Measurements from ENCODE around the gene GPR18. TPM values are rescaled to one million over a fixed set of nuclear protein-coding genes. Genes with fewer than 3 reads are reported as not detected.

Gene GPR18
- total RNA-seq, 2 experiments from 2014 or later = 42.9 to 45.1 TPM

- Mint-ChIP-seq H3K36me3 (ENCODE audit: low read depth) (peaks cover 43% of the 10 kb centered on the region), H3K9me3 (no peaks in the 10 kb centered on the region), H3K27ac (peak overlapping the region; percentile 75), H3K27me3 (no peaks in the 10 kb centered on the region), H3K4me3 (peak overlapping the region; percentile 69), H3K4me1 (ENCODE audit: low read depth) (peaks cover 86% of the 10 kb centered on the region)
- peaks cover 5% of the 10 kb centered on the region for H3K36me3 ChIP-seq (ENCODE audit: insufficient read depth, low read length)
- H3K9me3 ChIP-seq (ENCODE audit: control insufficient read depth in 1 of 2, insufficient read depth in 1 of 2, low read length in 2 of 2) = no peaks in the 10 kb centered on the region
- H3K27ac ChIP-seq (ENCODE audit: low read depth in 1 of 2, low read length in 2 of 2) = peak overlapping the region in 1 of 2 donors; percentile 31
- ChIA-PET POLR2A (interaction anchor here (0.8 to 1.6 kb wide), 4 partner anchors 9 to 27 kb away, joined by 3 to 10 read pairs (median 5); partner anchors contain the start of gene UBAC2), CTCF (interaction anchor here (1.1 to 1.8 kb wide), 2 partner anchors 23 to 30 kb away, joined by 5 read pairs; partner anchors contain the start of gene GPR18)
- ATAC-seq (ENCODE audit: poor library complexity) (no peak), DNase-seq (peak in 2 of 14 experiments; percentile 61 to 73)
- no peak for TF ChIP-seq CTCF (IDR thresholded peaks at IDR 0.05)
- intact Hi-C loops (cut with DNase I, micrococcal nuclease) = no loop called here
- no peaks in the 10 kb centered on the region for H3K27me3 ChIP-seq (ENCODE audit: control insufficient read depth in 1 of 2, insufficient read depth in 2 of 2, low read length in 2 of 2)
- H3K4me3 ChIP-seq (ENCODE audit: low read length) = no peak overlapping the region
- H3K4me1 ChIP-seq (ENCODE audit: insufficient read depth, low read length) = peaks cover 74% of the 10 kb centered on the region
These were observed 30.1 kb downstream of the GPR18 start for GRCh38 chr13:99227909-99228688.

- ATAC-seq (ENCODE audit: poor library complexity) (no peak), DNase-seq (no peak)
- ChIA-PET POLR2A (interaction anchor here (1.0 to 1.6 kb wide), 4 partner anchors 9 to 30 kb away, joined by 3 to 10 read pairs (median 5); partner anchors contain the start of gene UBAC2), CTCF (interaction anchor here (1.1 to 1.8 kb wide), 2 partner anchors 22 to 30 kb away, joined by 5 read pairs; partner anchors contain the start of gene GPR18)
- H3K27ac Mint-ChIP-seq = peak overlapping the region; percentile 59
- intact Hi-C loops (cut with DNase I, micrococcal nuclease) = no loop called here
- H3K4me3 ChIP-seq (ENCODE audit: low read length) = no peak overlapping the region
- no peaks in the 10 kb centered on the region for H3K9me3 ChIP-seq (ENCODE audit: control insufficient read depth in 1 of 2, insufficient read depth in 1 of 2, low read length in 2 of 2)
- H3K27me3 ChIP-seq (ENCODE audit: control insufficient read depth in 1 of 2, insufficient read depth in 2 of 2, low read length in 2 of 2) = no peaks in the 10 kb centered on the region
- peaks cover 71% of the 10 kb centered on the region for H3K4me1 ChIP-seq (ENCODE audit: insufficient read depth, low read length)
- H3K9me3 Mint-ChIP-seq = no peaks in the 10 kb centered on the region
- no peak for TF ChIP-seq CTCF (IDR thresholded peaks at IDR 0.05)
- peaks cover 5% of the 10 kb centered on the region for H3K36me3 ChIP-seq (ENCODE audit: insufficient read depth, low read length)
- H3K27ac ChIP-seq (ENCODE audit: low read depth in 1 of 2, low read length in 2 of 2) = no peak overlapping the region
- H3K36me3 Mint-ChIP-seq (ENCODE audit: low read depth) = peaks cover 49% of the 10 kb centered on the region
- H3K27me3 Mint-ChIP-seq = no peaks in the 10 kb centered on the region
- H3K4me1 Mint-ChIP-seq (ENCODE audit: low read depth) = peaks cover 90% of the 10 kb centered on the region
- H3K4me3 Mint-ChIP-seq = peak overlapping the region; percentile 17
These were observed 30.8 kb downstream of the GPR18 start for GRCh38 chr13:99227331-99227900.

GRCh38 chr13:99226513-99226912 lies 31.7 kb downstream of the GPR18 start:
- no peak for TF ChIP-seq CTCF (IDR thresholded peaks at IDR 0.05)
- H3K27ac ChIP-seq (ENCODE audit: low read depth in 1 of 2, low read length in 2 of 2) = no peak overlapping the region

More at GRCh38 chr13:99226513-99226912, 31.7 kb downstream of the GPR18 start:
- POLR2A ChIA-PET = interaction anchor here (1.0 kb wide), 1 partner anchor 30 kb away, joined by 3 read pairs; no protein-coding TSS in a partner anchor
- no peaks in the 10 kb centered on the region for H3K9me3 Mint-ChIP-seq
- H3K4me1 Mint-ChIP-seq (ENCODE audit: low read depth) = peaks cover 92% of the 10 kb centered on the region
- no peaks in the 10 kb centered on the region for H3K27me3 Mint-ChIP-seq
- intact Hi-C loops (cut with DNase I, micrococcal nuclease) = no loop called here
- no peaks in the 10 kb centered on the region for H3K9me3 ChIP-seq (ENCODE audit: control insufficient read depth in 1 of 2, insufficient read depth in 1 of 2, low read length in 2 of 2)
- peaks cover 51% of the 10 kb centered on the region for H3K36me3 Mint-ChIP-seq (ENCODE audit: low read depth)
- DNase-seq (no peak), ATAC-seq (ENCODE audit: poor library complexity) (no peak)
- H3K36me3 ChIP-seq (ENCODE audit: insufficient read depth, low read length) = peaks cover 12% of the 10 kb centered on the region
- no peak overlapping the region for H3K4me3 ChIP-seq (ENCODE audit: low read length)
- H3K27me3 ChIP-seq (ENCODE audit: control insufficient read depth in 1 of 2, insufficient read depth in 2 of 2, low read length in 2 of 2) = no peaks in the 10 kb centered on the region
- CTCF ChIA-PET = interaction anchor here (0.7 to 1.8 kb wide), 2 partner anchors 20 to 31 kb away, joined by 4 to 5 read pairs; partner anchors contain the start of gene GPR18
- H3K4me3 Mint-ChIP-seq = peak overlapping the region; percentile 26
- H3K27ac Mint-ChIP-seq = peak overlapping the region; percentile 53
- peaks cover 75% of the 10 kb centered on the region for H3K4me1 ChIP-seq (ENCODE audit: insufficient read depth, low read length)

Measured in CD4-positive, alpha-beta T cell (primary cell).